HepG2 (cell line): Measurements from ENCODE around the gene GRIA2. TPM values are rescaled to one million over a fixed set of nuclear protein-coding genes. Genes with fewer than 3 reads are reported as not detected.

Experiments
- ATAC-seq: fragments of 200-7000 bp; cut with Tn5 transposase; 3 replicates; pipeline ENCODE4 v1.9.1; 2020; ENCODE audit warnings: mild to moderate bottlenecking, moderate library complexity
- Bru-seq: library from RNA; stranded (reverse); fragments of 400-500 nt; gene quantifications from one replicate; lab custom pipeline; 2021; lab: Mats Ljungman, UMichigan
- BruChase-seq, 2 experiments: library from RNA; stranded (reverse); fragments of 400-500 nt; gene quantifications; one replicate each; lab custom pipeline; 2021; lab: Mats Ljungman, UMichigan
- BruUV-seq: library from RNA; stranded (reverse); fragments of 400-500 nt; replicated peaks from 2 replicates; lab custom pipeline; 2021; lab: Mats Ljungman, UMichigan
- CTCF ChIA-PET: fragments of 300-600 bp; formaldehyde crosslinking; extraction: SDS; loops from one replicate; lab custom pipeline; 2021; ENCODE audit warnings: low total read pairs, inconsistent platforms, low intra/inter-chr PET ratio; lab: Yijun Ruan, JAX
- POLR2A ChIA-PET: fragments of 350-600 bp; sonication (Branson Sonifier 250); formaldehyde crosslinking; loops from one replicate; lab custom pipeline; 2020; ENCODE audit warnings: antibody characterized with exemption, inconsistent platforms; lab: Yijun Ruan, JAX
- DNase-seq: peaks from one replicate; pipeline ENCODE4 v3.0.0-alpha.2; 2015; ENCODE audit warnings: low spot score
- FAIRE-seq: peaks from 3 replicates; lab custom pipeline; 2011; peaks lifted over from hg19 to GRCh38; lab: Jason Lieb, UNC
- H2AFZ ChIP-seq: one replicate; pipeline ENCODE4 v1.6.1; 2011; ENCODE audit warnings: low read length, inconsistent platforms
- H3K27ac ChIP-seq: fragments of 300-600 bp; 3 replicates; pipeline ENCODE4 v1.8.0; 2011; ENCODE audit warnings: mixed run types, mild to moderate bottlenecking, mixed read lengths, low read length, inconsistent platforms; ENCODE audit not compliant: insufficient read depth; ENCODE audit errors: extremely low read length
- H3K27me3 ChIP-seq, 2 experiments: fragments of 200-600 bp in 1 of 2; 2 replicates in 1 of 2; 3 replicates in 1 of 2; pipeline versions ENCODE4 v1.6.0 to v1.8.0; 2011; ENCODE audit warnings: low read length in 2 of 2, mild to moderate bottlenecking in 2 of 2, moderate library complexity in 2 of 2, inconsistent platforms in 1 of 2; ENCODE audit not compliant: insufficient read depth in 2 of 2, control insufficient read depth in 1 of 2
- H3K36me3 ChIP-seq, 2 experiments: fragments of 200-600 bp in 1 of 2; replicated peaks in 1 of 2; 2 replicates in 1 of 2; 3 replicates in 1 of 2; pipeline versions ENCODE4 v1.5.1 to v1.8.0; 2011; ENCODE audit warnings: low read length in 2 of 2, inconsistent platforms in 1 of 2; ENCODE audit not compliant: insufficient read depth in 2 of 2, control insufficient read depth in 1 of 2
- H3K4me1 ChIP-seq: 2 replicates; pipeline ENCODE4 v1.5.1; 2012; ENCODE audit warnings: low read length, inconsistent platforms; ENCODE audit not compliant: insufficient read depth
- H3K4me2 ChIP-seq: 2 replicates; pipeline ENCODE4 v1.6.0; 2011; ENCODE audit warnings: low read depth, low read length, inconsistent platforms
- H3K4me3 ChIP-seq, 3 experiments: fragments of 200-600 bp in 1 of 3; sonication (generic), shearing (Covaris generic) in 1 of 3; replicated peaks in 1 of 3; 2 replicates each; pipeline ENCODE4 v1.5.1; 2011 to 2016; ENCODE audit warnings: low read length in 3 of 3, inconsistent platforms in 2 of 3, low read depth in 2 of 3, mild to moderate bottlenecking in 2 of 3, control low read depth in 1 of 3, mixed read lengths in 1 of 3; ENCODE audit not compliant: insufficient read depth in 1 of 3
- H3K79me2 ChIP-seq: one replicate; pipeline ENCODE4 v1.6.1; 2011; ENCODE audit warnings: low read length, inconsistent platforms; ENCODE audit not compliant: insufficient read depth
- H3K9ac ChIP-seq: 2 replicates; pipeline ENCODE4 v1.6.0; 2011; ENCODE audit warnings: mild to moderate bottlenecking, low read depth, low read length, inconsistent platforms; ENCODE audit not compliant: insufficient read depth
- H3K9me3 ChIP-seq: 2 replicates; pipeline ENCODE4 v1.5.1; 2012; ENCODE audit warnings: mild to moderate bottlenecking, low read length
- H4K20me1 ChIP-seq: 2 replicates; pipeline ENCODE4 v1.6.0; 2011; ENCODE audit warnings: inconsistent platforms, mild to moderate bottlenecking, low read length, moderate library complexity; ENCODE audit not compliant: insufficient read depth
- ASH2L ChIP-seq: fragments of 300-600, 200-600 bp; sonication (generic); IDR thresholded peaks from 2 replicates; pipeline ENCODE4 v1.7.0; 2017; ENCODE audit warnings: low read depth, mild to moderate bottlenecking, moderate library complexity, mixed read lengths, low read length; ENCODE audit not compliant: insufficient read length
- ATF4 ChIP-seq, 2 experiments: fragments of 450-650 bp in 1 of 2; sonication (generic) in 1 of 2; formaldehyde crosslinking; IDR thresholded peaks; 2 replicates each; pipeline versions ENCODE4 v1.5.0 to v1.8.0; 2020 to 2022; ENCODE audit warnings: mild to moderate bottlenecking in 1 of 2, missing genetic modification reagents in 1 of 2
- EEA1 ChIP-seq: sonication (generic); formaldehyde crosslinking; IDR thresholded peaks from 2 replicates; pipeline ENCODE4 v1.5.1; 2020; ENCODE audit warnings: mild to moderate bottlenecking, missing genetic modification reagents, borderline replicate concordance
- NBN ChIP-seq: fragments of 450-650 bp; conservative IDR thresholded peaks from 2 replicates; pipeline ENCODE4 v1.6.1; 2017
- SAP130 ChIP-seq: IDR thresholded peaks from 2 replicates; pipeline ENCODE4 v1.6.1; 2016; ENCODE audit warnings: low read depth
- SOX13 ChIP-seq, 3 experiments: fragments of 450-650 bp in 1 of 3; sonication (generic) in 1 of 3; formaldehyde crosslinking in 1 of 3; IDR thresholded peaks in 2 of 3; conservative IDR thresholded peaks in 1 of 3; 2 replicates each; pipeline versions ENCODE4 v1.5.0 to v1.6.1; 2016 to 2020; ENCODE audit warnings: antibody characterized with exemption in 1 of 3, mild to moderate bottlenecking in 1 of 3, missing compliant biosample characterization in 1 of 3, missing genetic modification reagents in 1 of 3, moderate library complexity in 1 of 3
- ZFP62 ChIP-seq: sonication (generic); formaldehyde crosslinking; IDR thresholded peaks from 2 replicates; pipeline ENCODE4 v1.4.0; 2020; ENCODE audit warnings: missing genetic modification reagents
- ZNF121 ChIP-seq: sonication (generic); formaldehyde crosslinking; IDR thresholded peaks from 2 replicates; pipeline ENCODE4 v1.5.0; 2020; ENCODE audit warnings: mild to moderate bottlenecking, missing genetic modification reagents
- ZNF382 ChIP-seq: sonication (generic); formaldehyde crosslinking; IDR thresholded peaks from 2 replicates; pipeline ENCODE4 v1.5.0; 2020; ENCODE audit warnings: missing genetic modification reagents, mild to moderate bottlenecking, borderline replicate concordance
- ZNF460 ChIP-seq: sonication (generic); formaldehyde crosslinking; IDR thresholded peaks from 2 replicates; pipeline ENCODE4 v1.5.1; 2020; ENCODE audit warnings: missing genetic modification reagents, mild to moderate bottlenecking, borderline replicate concordance
- ZNF503 ChIP-seq: sonication (generic); formaldehyde crosslinking; IDR thresholded peaks from 2 replicates; pipeline ENCODE4 v1.4.0; 2020; ENCODE audit warnings: missing genetic modification reagents
- ZNF530 ChIP-seq: sonication (generic); formaldehyde crosslinking; IDR thresholded peaks from 2 replicates; pipeline ENCODE4 v1.5.0; 2020; ENCODE audit warnings: low read depth, mild to moderate bottlenecking, missing genetic modification reagents
- ZNF567 ChIP-seq: sonication (generic); formaldehyde crosslinking; IDR thresholded peaks from 2 replicates; pipeline ENCODE4 v1.8.1; 2023; ENCODE audit warnings: mild to moderate bottlenecking, missing genetic modification reagents, borderline replicate concordance
- ZNF577 ChIP-seq: sonication (generic); formaldehyde crosslinking; IDR thresholded peaks from 2 replicates; pipeline ENCODE4 v1.4.0; 2020; ENCODE audit warnings: mild to moderate bottlenecking, low read depth, missing genetic modification reagents, borderline replicate concordance
- ZNF639 ChIP-seq: conservative IDR thresholded peaks from 2 replicates; pipeline ENCODE4 v1.6.1; 2018; ENCODE audit warnings: missing genetic modification reagents
- WGBS: methylation state at CpG from one replicate; pipeline ENCODE4 v1.1.6; 2017; ENCODE audit warnings: low lambda C conversion rate; 5-methylcytosine and 5-hydroxymethylcytosine counted together
- in situ Hi-C: cut with HindIII; loops from 2 replicates; pipeline ENCODE4 v1.10.0; 2017; ENCODE audit warnings: low pct_unique_long_range_greater_than_20kb; ENCODE audit not compliant: extremely low pct_ligation_motif_present
- intact Hi-C: fragments of 100-400 bp; cut with micrococcal nuclease; formaldehyde crosslinking; loops from one replicate; pipeline ENCODE4 v1.10.0; 2022; ENCODE audit not compliant: unreplicated experiment
- long read RNA-seq, 2 experiments: library from RNA in 1 of 2; library from polyadenylated mRNA in 1 of 2; stranded (forward) in 1 of 2; unstranded in 1 of 2; transcript quantifications; one replicate each; pipeline ENCODE4 v2.0.0, GENCODE V29; 2019 to 2022
- polyA minus RNA-seq, 3 experiments: library from RNA; depleted of rRNA, polyadenylated mRNA; stranded (reverse); fragments of >200 nt; gene quantifications; 2 replicates each; pipeline ENCODE4 v1.2.3, GENCODE V29; 2011; ENCODE audit warnings: low replicate concordance in 1 of 3
- polyA plus RNA-seq, 8 experiments: library from polyadenylated mRNA; depleted of rRNA in 3 of 8; stranded (reverse) in 7 of 8; unstranded in 1 of 8; fragments of >200 nt; fragmentation: Illumina TruSeq in 4 of 8; extraction: Trizol in 4 of 8; gene quantifications; 2 replicates each; pipeline versions ENCODE4 v1.2.1 to v1.2.3, GENCODE V29; 2011 to 2016; ENCODE audit warnings: low read depth in 4 of 8, missing spikeins in 1 of 8, mixed read lengths in 1 of 8; ENCODE audit not compliant: insufficient read depth in 1 of 8
- total RNA-seq, 5 experiments: library from RNA; depleted of rRNA; stranded (reverse); fragments of >200 nt; fragmentation: Illumina TruSeq; extraction: Trizol; gene quantifications; 2 replicates each; pipeline ENCODE4 v1.2.3, GENCODE V29; 2016; ENCODE audit warnings: low read depth in 1 of 5

Gene GRIA2
- total RNA-seq (2016; rRNA removed; fragmentation: Illumina TruSeq; extraction: Trizol) (not detected in 2 replicates), polyA plus RNA-seq (2011; rRNA removed) (not detected in 2 replicates), polyA minus RNA-seq (2011; rRNA and poly(A)+ RNA removed; ENCODE audit: low replicate concordance) (not detected in 2 replicates), Bru-seq, nascent RNA (not detected), BruChase-seq, experiment 1, labeled RNA remaining after a 6-hour chase (not detected), BruChase-seq, experiment 2, labeled RNA remaining after a 2-hour chase (not detected)
- total RNA-seq (2016; cell fraction: cytosol; rRNA removed; fragmentation: Illumina TruSeq; extraction: Trizol; ENCODE audit: low read depth) = not detected in 2 replicates
- not detected in 2 replicates for total RNA-seq (2016; cell fraction: insoluble cytoplasmic fraction; rRNA removed; fragmentation: Illumina TruSeq; extraction: Trizol)
- total RNA-seq (2016; cell fraction: membrane; rRNA removed; fragmentation: Illumina TruSeq; extraction: Trizol) = not detected in 2 replicates
- total RNA-seq (2016; cell fraction: nucleus; rRNA removed; fragmentation: Illumina TruSeq; extraction: Trizol) = not detected in 2 replicates
- polyA plus RNA-seq (2011; cell fraction: cytosol; rRNA removed) = not detected in 2 replicates
- not detected in 2 replicates for polyA plus RNA-seq (2011; cell fraction: nucleus; rRNA removed)
- not detected in 2 replicates for polyA plus RNA-seq (2012)
- not detected in 2 replicates for polyA plus RNA-seq (2016; cell fraction: cytosol; fragmentation: Illumina TruSeq; extraction: Trizol; ENCODE audit: low read depth)
- polyA plus RNA-seq (2016; cell fraction: insoluble cytoplasmic fraction; fragmentation: Illumina TruSeq; extraction: Trizol; ENCODE audit: low read depth) = not detected in 2 replicates
- not detected in 2 replicates for polyA plus RNA-seq (2016; cell fraction: membrane; fragmentation: Illumina TruSeq; extraction: Trizol; ENCODE audit: low read depth)
- not detected in 2 replicates for polyA plus RNA-seq (2016; cell fraction: nucleus; fragmentation: Illumina TruSeq; extraction: Trizol; ENCODE audit: insufficient read depth, low read depth)
- polyA minus RNA-seq (2011; cell fraction: cytosol; rRNA and poly(A)+ RNA removed) = not detected in 2 replicates
- not detected in 2 replicates for polyA minus RNA-seq (2011; cell fraction: nucleus; rRNA and poly(A)+ RNA removed)
- long read RNA-seq, experiment 1 = 0 reads
- long read RNA-seq, experiment 2 = 0 reads

- ChIA-PET POLR2A (no interaction called here), CTCF (no interaction called here)
- Histone ChIP-seq H3K36me3 (no peaks in the 10 kb centered on the region), H3K9ac (no peak within 1 kb of the TSS), H4K20me1 (peaks cover 4% of the 10 kb centered on the region; the same call in 1 of the 2 replicates), H3K79me2 (no peaks in the 10 kb centered on the region), H3K27me3 (peaks cover 0 to 4% of the 10 kb centered on the region in 2 experiments; a peak in 2 of 5 replicates), H3K9me3 (no peaks in the 10 kb centered on the region), H3K4me2 (no peak within 1 kb of the TSS), H2AFZ (no peak within 1 kb of the TSS), H3K4me3 (no peak within 1 kb of the TSS), H3K27ac (no peak within 1 kb of the TSS), H3K4me1 (no peaks in the 10 kb centered on the region)
- in situ Hi-C loops = loop anchor here (5.0 kb wide), 1 partner anchor 757 kb away; no protein-coding TSS in a partner anchor
- intact Hi-C loops = no loop called here
- no TSS peak for BruUV-seq
- ATAC-seq = peak; percentile 98
- no peak for FAIRE-seq
- DNase-seq = peak; percentile 1
- 60% methylated on average over 13 of the region's 57 CpGs for WGBS
- TF ChIP-seq ZNF530 (CRISPR knock-in tag) (no peak), ZFP62 (CRISPR knock-in tag) (no peak), ZNF639 (no peak), SOX13 (IDR thresholded peaks at IDR 0.05) (no peak), SOX13 (CRISPR knock-in tag; conservative IDR thresholded peaks at IDR 0.05 in 1 of 2, IDR thresholded peaks at IDR 0.05 in 1 of 2) (no peak), EEA1 (CRISPR knock-in tag) (no peak; the same call in 1 of the 2 replicates), ZNF567 (CRISPR knock-in tag) (no peak), ATF4 (CRISPR knock-in tag; IDR thresholded peaks at IDR 0.05) (peak in 1 of 2 experiments; percentile 46; a peak in 1 of 4 replicates), SAP130 (CRISPR knock-in tag) (peak; percentile 54), ZNF121 (no peak), ZNF382 (CRISPR knock-in tag) (no peak), ZNF503 (CRISPR knock-in tag) (no peak), ZNF577 (CRISPR knock-in tag) (no peak), ZNF460 (CRISPR knock-in tag) (no peak), NBN (no peak), ASH2L (no peak)
These were observed at the start of gene GRIA2 for GRCh38 chr4:157220371-157220881. TSS of gene GRIA2 (plus strand) at chr4:157220728. CDS start at chr4:157221043, 315 bp downstream.
